ENCODE results near the gene IGF2BP2.

IGF2BP2 gene

DNA sequence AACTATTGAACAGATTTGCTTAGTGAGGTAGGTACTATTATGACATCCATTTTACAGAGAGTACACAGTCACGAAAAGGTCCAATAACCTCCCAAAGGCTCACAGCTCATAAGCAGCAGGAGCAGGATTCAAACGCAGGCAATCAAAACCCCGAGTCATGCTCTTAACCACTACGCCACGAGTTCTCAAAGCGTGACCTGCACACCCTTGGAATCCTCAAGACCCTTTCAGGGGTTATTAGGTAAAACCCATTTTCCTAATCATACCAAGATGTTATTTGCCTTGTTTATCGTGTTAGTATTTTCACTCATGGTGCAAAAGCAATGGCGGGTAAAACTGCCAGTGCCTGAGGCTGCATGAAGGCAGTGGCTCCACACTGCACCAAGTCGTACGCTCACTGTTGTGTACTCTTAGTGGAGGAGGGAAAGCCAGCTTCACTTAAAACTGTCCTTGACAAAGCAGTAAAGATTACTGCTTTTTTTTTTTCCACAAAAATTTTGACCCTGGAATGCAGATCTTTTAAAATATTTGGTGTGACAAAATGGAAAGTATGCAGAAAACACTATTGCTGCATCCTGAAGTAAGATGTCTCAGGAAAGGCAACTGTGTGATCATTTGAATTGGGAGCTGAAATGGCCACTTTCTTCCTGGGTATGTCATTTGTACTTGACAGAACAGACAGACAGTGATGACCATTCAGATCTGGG is 96.1 kb downstream of the IGF2BP2 start:
- Histone ChIP-seq H3K36me3 (no peaks in the 10 kb centered on the region), H3K4me1 (ENCODE audit: control insufficient read depth in 1 of 2, insufficient read depth in 1 of 2, low read depth in 1 of 2, low read length in 1 of 2) (peaks cover 0 to 9% of the 10 kb centered on the region in 2 experiments), H3K9me3 (no peaks in the 10 kb centered on the region), H3K4me3 (ENCODE audit: low read depth in 1 of 2, low read length in 1 of 2) (no peak overlapping the region), H3K27ac (no peak overlapping the region), H3K27me3 (no peaks in the 10 kb centered on the region)
- TF ChIP-seq CTCF (IDR thresholded peaks at IDR 0.05) = no peak

- Histone ChIP-seq H3K4me3 (ENCODE audit: low read depth in 1 of 2, low read length in 1 of 2) (no peak overlapping the region), H3K27me3 (no peaks in the 10 kb centered on the region), H3K36me3 (no peaks in the 10 kb centered on the region), H3K27ac (no peak overlapping the region), H3K9me3 (no peaks in the 10 kb centered on the region), H3K4me1 (ENCODE audit: control insufficient read depth in 1 of 2, insufficient read depth in 1 of 2, low read depth in 1 of 2, low read length in 1 of 2) (peaks cover 0 to 9% of the 10 kb centered on the region in 2 experiments)
- no peak for TF ChIP-seq CTCF (IDR thresholded peaks at IDR 0.05)
These were observed 97.0 kb downstream of the IGF2BP2 start for GRCh38 chr3:185727873-185728272.

DNA sequence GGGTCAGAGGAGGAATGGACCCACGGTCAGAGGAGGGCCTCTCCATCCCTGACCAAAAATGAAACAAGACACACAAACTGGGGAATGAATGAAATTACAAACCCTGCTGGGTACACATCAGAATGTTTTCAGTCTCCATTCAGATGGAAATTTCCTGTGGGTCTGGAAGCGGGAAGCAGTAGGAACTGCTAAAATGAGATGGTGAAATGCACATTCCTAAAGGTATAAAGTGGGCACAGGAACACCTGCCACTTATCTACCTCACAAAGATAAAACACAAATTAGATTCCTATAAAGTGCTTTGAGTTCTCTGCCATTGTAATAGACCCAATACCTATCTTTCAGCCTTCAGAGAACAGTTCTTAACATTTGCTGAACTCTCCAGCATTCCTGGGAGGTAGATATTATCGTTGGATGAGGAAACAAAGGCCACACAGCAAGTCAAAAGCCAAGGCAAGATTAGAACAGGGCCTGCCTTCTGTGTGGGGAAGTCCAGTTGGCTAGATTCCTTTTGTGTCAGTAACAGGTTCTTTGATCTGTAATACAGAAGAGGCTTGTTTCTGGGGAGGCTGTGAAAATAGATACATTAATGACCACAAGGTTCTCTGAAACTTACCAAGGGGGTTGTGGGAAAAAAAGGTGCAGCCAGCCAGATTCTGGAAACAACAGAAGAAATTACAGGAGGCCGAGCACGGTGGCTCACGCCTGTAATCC is 98.4 kb downstream of the IGF2BP2 start:
- no peak for TF ChIP-seq CTCF (IDR thresholded peaks at IDR 0.05)
- no peaks in the 10 kb centered on the region for H3K36me3 ChIP-seq
- peaks cover 0 to 9% of the 10 kb centered on the region in 2 experiments for H3K4me1 ChIP-seq (ENCODE audit: control insufficient read depth in 1 of 2, insufficient read depth in 1 of 2, low read depth in 1 of 2, low read length in 1 of 2)
- H3K27me3 ChIP-seq = no peaks in the 10 kb centered on the region
- H3K27ac ChIP-seq = no peak overlapping the region
- no peak overlapping the region for H3K4me3 ChIP-seq (ENCODE audit: low read depth in 1 of 2, low read length in 1 of 2)
- no peaks in the 10 kb centered on the region for H3K9me3 ChIP-seq

GRCh38 chr3:185724761-185725160 is 100.1 kb downstream of the IGF2BP2 start:
- TF ChIP-seq CTCF (IDR thresholded peaks at IDR 0.05) = no peak
- Histone ChIP-seq H3K9me3 (no peaks in the 10 kb centered on the region), H3K27ac (no peak overlapping the region), H3K27me3 (no peaks in the 10 kb centered on the region), H3K36me3 (no peaks in the 10 kb centered on the region), H3K4me1 (ENCODE audit: control insufficient read depth in 1 of 2, insufficient read depth in 1 of 2, low read depth in 1 of 2, low read length in 1 of 2) (peaks cover 0 to 9% of the 10 kb centered on the region in 2 experiments), H3K4me3 (ENCODE audit: low read depth in 1 of 2, low read length in 1 of 2) (no peak overlapping the region)

DNA sequence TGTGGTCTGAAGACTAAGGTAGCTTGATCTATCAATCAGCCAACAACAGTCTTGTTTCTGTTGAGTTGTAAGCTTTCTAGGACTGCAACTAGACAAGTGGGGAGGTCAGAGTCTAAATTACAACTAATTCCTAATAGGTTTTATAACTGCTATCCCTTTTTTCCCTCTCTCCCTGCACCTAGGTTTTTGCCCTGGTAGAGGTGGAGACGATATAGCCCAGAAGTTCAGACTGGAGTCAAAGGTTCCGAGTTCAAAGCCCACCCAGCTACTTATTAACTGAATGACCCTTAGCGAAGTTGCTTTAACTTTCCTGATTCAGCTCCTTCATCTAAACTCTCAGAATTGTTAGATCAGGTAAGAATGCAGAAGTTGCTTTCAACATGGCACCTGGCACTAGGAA is 100.6 kb downstream of the IGF2BP2 start:
- no peaks in the 10 kb centered on the region for H3K27me3 ChIP-seq
- TF ChIP-seq CTCF (IDR thresholded peaks at IDR 0.05) = no peak
- H3K4me1 ChIP-seq (ENCODE audit: control insufficient read depth in 1 of 2, insufficient read depth in 1 of 2, low read depth in 1 of 2, low read length in 1 of 2) = peaks cover 0 to 4% of the 10 kb centered on the region in 2 experiments
- no peak overlapping the region for H3K27ac ChIP-seq
- no peaks in the 10 kb centered on the region for H3K9me3 ChIP-seq
- H3K36me3 ChIP-seq = no peaks in the 10 kb centered on the region
- no peak overlapping the region for H3K4me3 ChIP-seq (ENCODE audit: low read depth in 1 of 2, low read length in 1 of 2)

All from neutrophil (primary cell).